Measurements from ENCODE around the gene PET100. TPM values are rescaled to one million over a fixed set of nuclear protein-coding genes. Genes with fewer than 3 reads are reported as not detected.
A peak's percentile ranks its signal among the peaks of the same experiment; 100 is the strongest.
"Not testable (repeated sequence)": the region's sequence is repeated elsewhere in the genome, so short reads cannot be mapped to it uniquely, and the experiment has no call there.

Gene PET100
- polyA plus RNA-seq, 4 donors, result 99.2 to 131 (median 118) TPM

DNA sequence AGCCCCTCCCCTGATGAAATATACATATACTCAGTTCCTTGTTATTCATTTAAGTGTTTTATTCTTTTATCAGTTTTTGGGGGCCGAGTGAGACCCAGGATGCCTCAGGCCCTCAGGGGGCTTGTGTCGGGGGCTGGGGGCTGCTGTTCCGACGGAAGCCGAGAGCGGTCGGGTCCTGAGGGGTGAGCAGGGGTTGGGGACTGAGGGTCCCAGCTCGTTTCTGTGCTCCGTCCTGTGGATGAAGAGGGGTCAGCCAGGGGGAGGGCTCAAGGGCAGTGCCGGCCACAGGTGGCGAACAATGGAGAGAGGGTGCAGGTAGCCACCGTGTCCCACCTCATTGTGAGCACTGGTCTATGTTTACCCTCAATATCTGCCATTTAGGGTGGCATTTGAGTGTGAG lies 2.0 kb downstream of the PET100 start:
- no peak for DNase-seq (ENCODE audit: low read depth in 4 of 4, low spot score in 2 of 4)

- DNase-seq (ENCODE audit: low read depth in 4 of 4, low spot score in 2 of 4), result no peak
Observed at GRCh38 chr19:7632340-7633203, 3.0 kb downstream of the PET100 start.

- no peak for DNase-seq (ENCODE audit: low read depth in 4 of 4, low spot score in 2 of 4)
Observed at GRCh38 chr19:7633698-7634097, 4.1 kb downstream of the PET100 start, which contains the start of gene PCP2. TSS of gene PCP2 (minus strand) at chr19:7633719. CDS start at chr19:7633457, 262 bp downstream.

DNA sequence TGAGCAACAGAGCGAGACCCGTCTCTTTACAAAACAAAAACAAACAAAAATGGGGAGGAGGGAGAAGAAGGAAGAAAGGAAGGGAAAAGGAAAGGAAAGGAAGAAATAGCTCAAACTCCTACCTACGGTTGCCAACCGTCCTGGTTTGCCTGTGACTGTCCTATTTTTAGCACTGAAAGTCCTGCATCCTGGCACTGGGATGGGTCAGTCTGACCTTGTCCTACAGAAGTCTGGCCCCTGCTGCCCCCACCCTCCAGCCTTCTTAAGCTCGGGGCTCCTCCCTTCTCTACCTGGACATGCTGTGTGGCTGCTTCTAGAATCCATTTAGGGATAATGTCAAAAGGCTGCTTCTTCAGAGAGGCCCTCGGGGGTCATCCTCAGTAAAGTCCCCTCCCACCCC lies 6.1 kb downstream of the PET100 start:
- DNase-seq (ENCODE audit: low read depth in 4 of 4, low spot score in 2 of 4), result no peak

DNA sequence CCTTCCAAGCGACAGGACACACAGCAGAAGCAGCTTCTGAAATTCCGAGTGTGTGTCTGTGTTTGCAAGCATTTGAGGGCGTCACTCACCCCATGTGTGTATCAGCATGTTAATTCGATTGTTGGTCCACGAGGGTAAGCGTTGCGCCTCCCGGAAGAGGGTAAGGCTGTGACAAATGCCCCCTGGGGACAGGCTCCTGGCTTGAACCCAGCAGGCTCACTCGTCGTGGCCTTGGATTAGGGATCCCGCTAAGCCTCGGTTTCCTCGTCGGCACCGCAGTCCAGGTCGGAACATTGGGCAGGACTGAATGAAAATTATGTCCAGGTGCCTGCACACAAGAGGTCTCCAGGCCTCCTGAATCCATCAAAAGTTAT lies 6.7 kb downstream of the PET100 start:
- DNase-seq (ENCODE audit: low read depth in 4 of 4, low spot score in 2 of 4), result no peak

GRCh38 chr19:7636691-7637373 lies 7.2 kb downstream of the PET100 start, which contains the start of gene STXBP2:
TSS of gene STXBP2 (plus strand) at chr19:7637110. CDS start at chr19:7637150, 40 bp downstream.
- peak in 1 of 4 donors; percentile 37 for DNase-seq (ENCODE audit: low read depth in 4 of 4, low spot score in 2 of 4)

DNA sequence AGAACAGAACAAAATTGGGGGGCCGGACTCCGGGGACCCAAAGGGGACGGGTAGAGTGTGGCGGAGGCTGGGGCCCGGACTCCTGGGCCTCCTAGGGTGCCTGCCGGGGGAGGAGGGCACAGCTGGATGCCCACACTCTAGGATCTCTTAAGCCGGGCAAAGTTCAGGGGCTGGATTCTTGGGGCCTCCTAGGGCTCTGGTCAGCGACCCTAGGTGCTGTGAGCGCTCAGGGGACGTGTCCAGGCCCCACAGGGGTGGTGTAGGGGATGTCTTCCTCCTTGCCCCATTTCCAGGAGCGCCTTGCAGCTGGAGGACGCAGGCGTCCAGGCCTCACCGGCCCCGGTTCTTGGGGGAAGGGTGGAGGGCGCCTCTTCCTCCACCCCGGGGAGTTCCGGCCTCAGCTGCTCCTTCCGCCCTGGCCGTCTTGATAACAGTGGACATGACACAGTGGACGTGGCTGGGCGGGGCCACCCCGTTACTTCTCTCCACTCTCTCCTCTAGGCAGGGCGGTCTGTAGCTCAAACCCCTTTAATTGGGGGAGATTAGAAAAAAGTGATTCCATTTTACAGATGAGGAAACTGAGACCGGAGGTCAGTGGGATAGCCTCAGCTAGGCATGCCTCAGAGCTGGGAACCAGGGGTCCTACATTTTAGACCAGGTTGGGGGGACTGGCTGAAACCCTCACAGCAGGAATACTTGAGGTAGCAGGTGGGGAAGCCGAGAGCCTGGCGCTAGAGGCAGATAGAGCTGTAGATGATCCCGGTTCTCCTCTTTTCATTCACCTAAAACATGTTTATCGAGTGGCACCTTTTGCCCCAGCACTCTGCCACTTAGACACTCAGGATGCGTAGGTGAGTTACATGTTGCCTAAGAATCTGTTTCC lies 8.0 kb downstream of the PET100 start:
- DNase-seq (ENCODE audit: low read depth in 4 of 4, low spot score in 2 of 4), result no peak

DNA sequence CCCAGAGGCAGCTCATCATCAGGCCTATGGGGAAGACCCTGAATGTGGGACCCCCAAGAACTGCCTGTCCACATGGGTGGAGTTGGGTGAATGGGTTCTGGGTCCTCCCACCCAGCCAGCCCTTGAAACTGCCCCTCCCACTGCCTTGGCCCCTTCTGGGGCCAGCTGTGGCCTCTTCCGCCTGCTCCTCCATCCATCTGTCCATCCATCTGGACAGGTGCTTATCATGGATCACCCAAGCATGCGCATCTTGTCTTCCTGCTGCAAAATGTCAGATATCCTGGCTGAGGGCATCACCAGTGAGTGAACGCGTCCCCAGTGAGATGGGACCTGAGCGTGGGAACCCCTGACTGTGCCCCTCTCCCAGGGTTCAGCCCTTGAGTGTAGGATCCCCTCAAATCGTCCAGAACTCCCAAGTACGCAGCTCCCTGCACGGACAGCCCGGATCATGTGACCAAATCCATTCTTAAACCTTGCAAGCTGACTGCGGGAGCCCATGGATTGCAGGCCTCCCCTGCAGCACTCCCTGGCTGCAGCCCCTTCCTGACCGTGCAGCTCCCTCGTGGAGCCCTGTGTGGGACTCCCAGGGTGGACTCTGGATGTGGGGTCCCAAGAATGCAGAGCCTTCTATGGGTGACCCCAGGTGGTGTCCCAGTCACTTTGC lies 9.3 kb downstream of the PET100 start:
- DNase-seq (ENCODE audit: low read depth in 4 of 4, low spot score in 2 of 4), result no peak

- DNase-seq (ENCODE audit: low read depth in 4 of 4, low spot score in 2 of 4), result no peak
Observed at GRCh38 chr19:7639863-7640348, 10.3 kb downstream of the PET100 start.

DNA sequence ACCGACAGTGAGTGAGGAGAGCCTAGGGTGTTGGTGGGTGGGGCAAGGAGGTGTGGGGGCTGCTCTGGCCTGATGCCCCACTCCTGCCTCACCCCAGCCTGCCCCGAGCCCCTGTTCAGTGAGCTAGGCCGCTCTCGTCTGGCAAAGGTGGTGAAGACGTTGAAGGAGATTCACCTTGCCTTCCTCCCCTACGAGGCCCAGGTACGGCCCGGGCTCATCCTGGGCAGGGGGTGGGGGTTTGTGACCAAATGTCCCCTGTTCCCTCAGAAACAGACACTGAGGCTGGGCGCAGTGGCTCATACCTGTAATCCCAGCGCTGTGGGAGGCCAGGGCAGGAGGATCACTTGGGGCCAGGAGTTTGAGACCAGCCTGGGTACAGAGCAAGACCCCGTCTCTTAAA lies 11.2 kb downstream of the PET100 start:
- DNase-seq (ENCODE audit: low read depth in 4 of 4, low spot score in 2 of 4), result no peak

- no peak for DNase-seq (ENCODE audit: low read depth in 4 of 4, low spot score in 2 of 4)
Observed at GRCh38 chr19:7641290-7642276, 12.0 kb downstream of the PET100 start.

DNA sequence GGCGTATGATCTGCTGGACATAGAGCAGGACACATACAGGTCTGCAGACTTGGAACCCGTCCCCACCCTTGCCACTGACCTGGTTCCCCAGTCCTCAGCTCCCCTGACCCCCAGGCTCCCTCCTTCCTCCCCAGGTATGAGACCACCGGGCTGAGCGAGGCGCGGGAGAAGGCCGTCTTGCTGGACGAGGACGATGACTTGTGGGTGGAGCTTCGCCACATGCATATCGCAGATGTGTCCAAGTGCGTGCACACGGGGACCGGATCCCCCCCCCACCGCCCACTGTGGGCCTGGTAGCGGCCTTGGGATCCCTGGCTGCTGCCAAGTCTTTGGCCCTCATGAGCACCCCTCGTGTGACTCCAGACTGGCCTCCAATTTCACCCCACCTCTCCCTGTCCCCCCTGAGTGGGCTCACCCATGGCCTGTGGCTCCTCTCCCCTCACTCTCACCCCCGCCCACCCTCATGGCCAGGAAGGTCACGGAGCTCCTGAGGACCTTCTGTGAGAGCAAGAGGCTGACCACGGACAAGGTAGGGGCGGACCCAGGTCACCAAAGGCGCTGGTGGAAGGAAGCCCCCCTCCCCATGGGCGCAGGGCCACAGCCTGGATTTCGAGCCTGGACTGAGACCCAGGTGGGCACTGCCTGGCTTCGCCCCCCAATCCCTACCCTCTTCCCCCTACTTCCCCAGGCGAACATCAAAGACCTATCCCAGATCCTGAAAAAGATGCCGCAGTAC lies 12.9 kb downstream of the PET100 start:
- no peak for DNase-seq (ENCODE audit: low read depth in 4 of 4, low spot score in 2 of 4)

DNA sequence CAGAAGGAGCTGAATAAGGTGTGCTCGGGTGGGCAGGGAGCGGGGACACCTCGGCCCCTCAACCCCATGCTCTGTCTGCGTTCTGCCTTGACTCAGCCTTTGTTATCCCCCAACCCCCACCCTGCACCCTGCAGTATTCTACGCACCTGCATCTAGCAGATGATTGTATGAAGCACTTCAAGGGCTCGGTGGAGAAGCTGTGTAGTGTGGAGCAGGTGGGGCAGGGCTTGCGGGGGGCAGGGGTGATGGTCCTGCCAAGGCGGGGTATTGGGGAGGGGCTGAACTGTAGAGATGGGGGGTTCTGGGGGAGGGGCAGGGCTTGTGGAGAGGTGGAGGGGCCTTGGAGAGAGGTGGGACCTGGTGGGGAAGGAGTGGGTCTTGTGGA lies 13.4 kb downstream of the PET100 start:
- no peak for DNase-seq (ENCODE audit: low read depth in 4 of 4, low spot score in 2 of 4)

DNA sequence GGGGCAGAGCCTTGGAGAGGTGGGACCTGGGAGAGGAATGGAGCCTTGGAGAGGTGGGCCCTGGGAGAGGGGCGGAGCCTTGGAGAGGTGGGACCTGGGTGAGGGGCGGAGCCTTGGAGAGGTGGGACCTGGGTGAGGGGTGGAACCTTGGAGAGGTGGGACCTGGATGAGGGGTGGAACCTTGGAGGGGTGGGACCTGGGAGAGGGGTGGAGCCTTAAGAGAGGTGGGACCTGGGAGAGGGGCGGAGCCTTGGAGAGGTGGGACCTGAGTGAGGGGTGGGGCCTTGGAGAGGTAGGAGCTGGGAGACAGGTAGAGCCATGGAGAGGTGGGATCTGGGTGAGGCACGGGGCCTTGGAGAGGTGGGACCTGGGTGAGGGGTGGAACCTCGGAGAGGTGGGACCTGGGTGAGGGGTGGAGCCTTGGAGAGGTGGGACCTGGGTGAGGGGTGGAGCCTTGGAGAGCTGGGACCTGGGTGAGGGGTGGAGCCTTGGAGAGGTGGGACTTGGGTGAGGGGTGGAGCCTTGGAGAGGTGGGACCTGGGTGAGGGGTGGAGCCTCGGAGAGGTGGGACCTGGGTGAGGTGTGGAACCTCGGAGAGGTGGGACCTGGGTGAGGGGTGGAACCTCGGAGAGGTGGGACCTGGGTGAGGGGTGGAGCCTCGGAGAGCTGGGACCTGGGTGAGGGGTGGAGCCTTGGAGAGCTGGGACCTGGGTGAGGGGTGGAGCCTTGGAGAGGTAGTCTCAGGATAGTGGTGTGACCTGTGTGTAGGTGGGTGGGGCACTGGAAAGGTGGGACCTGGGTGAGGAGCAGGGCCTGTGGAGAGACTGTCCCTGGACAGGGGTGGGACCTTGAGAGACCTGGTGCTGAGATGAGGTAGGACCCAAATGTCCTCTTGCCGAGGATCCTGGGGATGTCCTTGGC lies 14.3 kb downstream of the PET100 start:
- DNase-seq (ENCODE audit: low read depth in 4 of 4, low spot score in 2 of 4), result not testable (repeated sequence)

DNA sequence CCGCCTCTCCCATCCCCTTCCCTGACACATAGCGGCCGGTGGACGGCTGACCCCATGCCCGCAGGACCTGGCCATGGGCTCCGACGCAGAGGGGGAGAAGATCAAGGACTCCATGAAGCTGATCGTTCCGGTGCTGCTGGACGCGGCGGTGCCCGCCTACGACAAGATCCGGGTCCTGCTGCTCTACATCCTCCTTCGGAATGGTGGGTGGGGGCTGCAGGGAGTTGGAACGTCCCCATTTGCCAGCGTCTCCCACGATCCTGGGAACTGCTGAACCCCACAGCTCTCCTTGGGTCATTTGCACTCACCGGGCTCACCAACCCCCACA lies 14.9 kb downstream of the PET100 start:
- DNase-seq (ENCODE audit: low read depth in 4 of 4, low spot score in 2 of 4), result no peak

DNA sequence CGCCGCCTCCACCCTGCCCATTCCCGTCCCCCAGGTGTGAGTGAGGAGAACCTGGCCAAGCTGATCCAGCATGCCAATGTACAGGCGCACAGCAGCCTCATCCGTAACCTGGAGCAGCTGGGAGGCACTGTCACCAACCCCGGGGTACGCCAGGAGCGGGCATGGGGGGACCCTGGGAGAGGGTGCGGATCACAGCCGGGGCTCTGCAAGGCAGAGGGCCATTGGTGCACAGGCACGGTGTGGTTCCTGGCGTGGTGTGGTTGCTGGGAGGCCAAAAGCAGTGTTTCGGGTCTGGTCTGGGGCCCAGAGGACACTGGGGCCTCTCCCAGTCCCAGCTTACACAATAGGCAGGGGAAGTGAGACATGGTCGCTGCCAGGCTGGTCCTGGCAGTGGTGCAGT lies 15.6 kb downstream of the PET100 start:
- DNase-seq (ENCODE audit: low read depth in 4 of 4, low spot score in 2 of 4), result no peak

- DNase-seq (ENCODE audit: low read depth in 4 of 4, low spot score in 2 of 4), result no peak
Observed at GRCh38 chr19:7645656-7646425, 16.2 kb downstream of the PET100 start.

Data from left renal cortex interstitium (tissue), 4 donors.